Activated naive CD8-positive, alpha-beta T cell treated with anti-CD3 and anti-CD28 coated beads, Interleukin-2, amount 50 U/mL, for 16 hours (primary cell): Measurements from ENCODE around the gene MALT1.
"Not testable (repeated sequence)": the region's sequence is repeated elsewhere in the genome, so short reads cannot be mapped to it uniquely, and the experiment has no call there.

ENCODE experiments used
- DNase-seq: peaks from one replicate; pipeline ENCODE4 v3.0.0-alpha.2; 2020; ENCODE audit warnings: low read depth, low spot score

MALT1 gene, protein sequence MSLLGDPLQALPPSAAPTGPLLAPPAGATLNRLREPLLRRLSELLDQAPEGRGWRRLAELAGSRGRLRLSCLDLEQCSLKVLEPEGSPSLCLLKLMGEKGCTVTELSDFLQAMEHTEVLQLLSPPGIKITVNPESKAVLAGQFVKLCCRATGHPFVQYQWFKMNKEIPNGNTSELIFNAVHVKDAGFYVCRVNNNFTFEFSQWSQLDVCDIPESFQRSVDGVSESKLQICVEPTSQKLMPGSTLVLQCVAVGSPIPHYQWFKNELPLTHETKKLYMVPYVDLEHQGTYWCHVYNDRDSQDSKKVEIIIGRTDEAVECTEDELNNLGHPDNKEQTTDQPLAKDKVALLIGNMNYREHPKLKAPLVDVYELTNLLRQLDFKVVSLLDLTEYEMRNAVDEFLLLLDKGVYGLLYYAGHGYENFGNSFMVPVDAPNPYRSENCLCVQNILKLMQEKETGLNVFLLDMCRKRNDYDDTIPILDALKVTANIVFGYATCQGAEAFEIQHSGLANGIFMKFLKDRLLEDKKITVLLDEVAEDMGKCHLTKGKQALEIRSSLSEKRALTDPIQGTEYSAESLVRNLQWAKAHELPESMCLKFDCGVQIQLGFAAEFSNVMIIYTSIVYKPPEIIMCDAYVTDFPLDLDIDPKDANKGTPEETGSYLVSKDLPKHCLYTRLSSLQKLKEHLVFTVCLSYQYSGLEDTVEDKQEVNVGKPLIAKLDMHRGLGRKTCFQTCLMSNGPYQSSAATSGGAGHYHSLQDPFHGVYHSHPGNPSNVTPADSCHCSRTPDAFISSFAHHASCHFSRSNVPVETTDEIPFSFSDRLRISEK

DNA sequence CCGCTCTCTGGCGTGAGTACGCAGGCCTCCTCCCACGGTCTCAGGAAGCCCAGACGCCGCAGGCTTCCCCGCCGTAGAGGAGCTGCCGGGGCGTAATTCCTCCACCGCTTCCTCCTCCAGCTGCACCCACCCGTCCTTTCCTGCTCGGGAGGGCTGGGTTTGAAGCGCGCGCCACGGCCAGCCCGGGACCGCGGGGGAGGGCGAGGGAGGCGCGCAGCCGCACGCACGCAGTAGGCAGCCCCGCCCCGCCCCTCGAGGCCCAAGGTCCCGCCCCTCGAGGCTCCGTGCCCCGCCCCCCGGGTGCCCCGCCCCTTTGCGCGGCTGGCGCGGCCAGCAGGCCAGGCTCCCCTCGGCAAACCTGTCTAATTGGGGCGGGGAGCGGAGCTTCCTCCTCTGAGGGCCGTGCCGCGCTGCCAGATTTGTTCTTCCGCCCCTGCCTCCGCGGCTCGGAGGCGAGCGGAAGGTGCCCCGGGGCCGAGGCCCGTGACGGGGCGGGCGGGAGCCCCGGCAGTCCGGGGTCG lies at the start of gene MALT1:
TSS of gene MALT1 (plus strand) at position 355 of the 521 bp plus-strand sequence. CDS start 179 bp downstream, outside the sequence.
- peak; percentile 90 for DNase-seq

DNA sequence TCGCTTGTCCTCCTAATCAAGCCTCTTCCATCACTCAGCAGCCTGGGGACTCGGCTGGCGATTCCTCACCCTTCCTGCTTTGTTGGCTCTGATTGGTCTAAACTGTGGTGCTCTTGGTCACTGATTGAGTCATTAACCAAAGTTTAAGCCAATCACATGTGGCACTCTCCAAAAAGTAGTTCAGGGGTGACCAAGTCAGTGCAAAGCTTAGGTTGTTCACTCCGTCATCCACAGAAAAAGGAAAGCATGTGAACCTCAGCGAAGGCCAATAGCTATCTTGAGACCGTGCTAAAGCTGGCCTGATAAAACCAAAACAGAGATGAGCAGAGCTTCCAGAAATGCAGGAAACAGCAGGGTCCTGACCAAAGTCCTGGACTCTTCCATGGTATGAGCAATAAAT lies 47.3 kb upstream of the MALT1 start:
- DNase-seq = no peak

DNA sequence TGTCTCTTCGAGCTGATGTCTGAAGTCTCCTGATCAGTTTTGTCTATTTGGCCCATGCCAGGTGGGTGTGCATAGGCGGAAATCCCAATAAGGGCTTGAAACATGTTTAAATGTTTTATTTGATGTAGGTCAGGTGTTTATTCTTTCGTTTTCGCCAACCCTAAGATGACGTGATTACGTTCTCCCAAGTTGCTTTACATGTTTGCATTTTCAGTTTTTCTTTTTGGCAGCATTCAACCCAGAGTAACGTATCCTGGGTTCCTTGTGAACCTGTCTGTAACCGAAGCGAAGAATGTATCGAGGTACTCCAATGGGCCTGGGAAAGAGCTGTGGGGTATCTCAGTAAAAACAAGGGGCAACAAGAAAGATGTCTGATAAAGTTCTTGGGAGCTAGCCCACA lies 45.4 kb upstream of the MALT1 start:
- no peak for DNase-seq

DNA sequence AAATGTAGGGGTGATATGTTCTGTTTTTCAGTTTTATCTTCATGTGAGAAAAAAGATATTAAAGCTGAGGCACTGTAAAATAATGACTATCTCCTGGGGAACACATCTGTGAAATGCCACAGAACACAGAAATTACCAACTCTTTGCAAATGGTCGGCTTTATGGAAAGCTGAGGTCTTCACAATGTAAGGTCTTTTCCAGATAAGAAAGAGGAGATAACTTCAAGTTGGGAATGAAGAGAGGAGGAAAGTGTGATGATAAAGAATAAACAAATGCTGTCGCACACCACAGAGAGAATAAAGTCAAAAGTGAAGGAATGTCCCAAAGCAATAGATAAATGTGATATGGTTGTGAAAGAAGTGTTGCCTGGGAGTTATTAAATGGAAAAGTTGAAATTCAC lies 41.2 kb upstream of the MALT1 start:
- no peak for DNase-seq

DNA sequence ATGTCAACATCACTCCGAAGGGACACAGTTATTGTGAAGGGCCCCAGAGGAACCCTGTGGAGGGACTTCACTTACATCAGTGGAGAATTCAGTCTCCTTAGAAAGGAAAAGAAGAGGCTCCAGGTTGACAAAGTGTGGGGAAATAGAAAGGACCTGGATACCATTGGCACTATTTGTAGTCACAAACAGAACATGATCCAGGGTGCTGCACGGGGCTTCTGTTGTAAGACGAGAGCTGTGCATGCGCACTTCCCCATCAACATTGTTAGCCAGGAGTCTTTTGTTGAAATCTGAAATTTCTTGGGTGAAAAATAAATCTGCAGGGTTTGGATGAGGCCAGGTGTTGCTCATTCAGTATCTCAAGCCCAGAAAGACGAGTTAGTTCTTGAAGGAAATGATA lies 40.0 kb upstream of the MALT1 start:
- DNase-seq = no peak

DNA sequence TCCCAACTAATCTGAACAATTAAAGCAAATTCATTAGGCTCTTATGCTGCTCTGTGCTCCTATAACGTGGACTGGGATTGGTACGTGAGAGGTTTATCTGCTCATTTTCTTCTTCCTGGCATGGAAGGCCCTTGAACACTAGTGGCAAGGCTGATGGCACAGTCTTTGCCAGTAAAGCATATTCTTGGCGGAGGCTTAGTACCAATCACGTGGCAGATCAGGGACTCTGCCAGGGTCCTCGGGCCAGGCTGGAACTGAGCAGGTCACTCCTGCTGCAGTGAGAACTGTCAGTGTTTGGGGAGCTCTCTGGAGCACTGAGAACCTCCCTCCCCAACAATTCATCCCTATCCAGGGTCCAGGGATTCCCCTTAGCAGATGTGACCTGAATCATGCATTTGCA lies 38.7 kb upstream of the MALT1 start:
- DNase-seq = no peak

DNA sequence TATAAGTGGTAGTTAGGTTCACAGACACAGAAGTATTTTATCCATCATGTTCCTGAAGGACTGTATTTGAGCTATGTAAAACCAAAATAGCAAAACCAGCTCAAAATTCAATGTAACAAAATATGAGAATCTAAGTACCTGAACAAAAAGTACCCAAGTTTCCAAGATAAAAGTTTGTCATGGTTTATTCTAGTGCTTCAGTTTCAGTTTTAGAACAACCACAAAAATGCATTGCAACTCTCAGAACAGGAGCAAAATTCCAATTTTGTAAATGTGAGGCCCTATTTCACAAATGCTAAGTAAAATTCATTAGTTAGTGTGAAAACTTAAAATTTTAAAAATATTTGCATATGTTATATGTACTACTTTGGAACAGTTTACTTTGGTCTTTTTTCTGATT lies 37.4 kb upstream of the MALT1 start:
- DNase-seq = no peak

DNA sequence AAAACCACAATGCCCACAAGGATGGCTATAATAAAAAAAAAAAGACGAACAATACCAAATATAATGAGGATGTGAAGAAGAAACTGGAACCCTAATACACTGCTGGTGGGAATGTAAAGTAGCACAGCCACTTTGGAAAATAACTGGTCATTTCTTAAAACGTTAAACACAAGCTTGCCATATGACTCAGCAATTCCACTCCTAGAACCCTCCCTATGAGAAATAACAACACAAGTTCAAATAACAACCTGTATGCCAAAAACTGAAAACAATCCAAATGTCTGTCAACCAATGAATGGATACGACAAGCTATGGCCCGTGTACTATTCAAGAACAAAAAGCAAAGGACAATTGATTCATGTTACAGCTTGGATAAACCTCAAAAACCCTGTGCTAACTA lies 35.4 kb upstream of the MALT1 start:
- no peak for DNase-seq

DNA sequence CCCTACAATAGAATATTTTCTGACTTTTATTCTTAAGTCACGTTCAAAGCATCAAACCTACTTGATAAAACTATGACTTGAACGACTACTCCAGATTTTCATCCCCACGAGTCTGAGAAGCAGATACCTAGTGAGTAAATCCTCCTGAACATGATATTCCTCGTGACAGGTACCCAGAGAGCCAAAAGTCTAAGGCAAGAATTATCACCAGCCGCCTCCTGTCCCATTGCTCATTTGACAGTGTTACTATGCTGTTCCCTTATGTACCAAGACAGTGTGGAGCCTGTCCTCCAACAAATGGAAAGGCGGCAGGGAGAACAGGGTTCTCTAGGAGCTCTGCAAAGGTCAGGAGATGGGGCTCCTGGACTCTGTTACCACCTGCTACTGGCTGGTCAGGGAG lies 34.1 kb upstream of the MALT1 start:
- no peak for DNase-seq

DNA sequence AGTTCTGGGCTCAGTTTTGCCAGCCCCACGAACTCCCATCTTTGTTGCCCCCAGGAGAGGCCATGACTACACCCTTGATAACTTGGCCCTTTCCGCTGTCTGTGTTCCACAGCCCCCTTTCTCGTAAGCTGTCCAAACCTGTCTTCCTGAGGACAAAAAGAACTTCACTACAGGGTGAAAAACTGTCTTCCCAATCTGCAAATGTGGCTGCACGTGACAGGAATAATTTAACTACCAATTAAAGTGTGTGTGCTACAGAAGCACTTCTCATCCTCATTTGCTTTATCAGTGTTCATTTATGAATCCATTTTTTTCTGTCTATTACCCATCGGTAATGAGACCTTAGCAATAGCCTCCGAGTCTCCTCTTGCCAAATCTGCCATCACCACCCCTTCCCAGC lies 33.3 kb upstream of the MALT1 start:
- no peak for DNase-seq

DNA sequence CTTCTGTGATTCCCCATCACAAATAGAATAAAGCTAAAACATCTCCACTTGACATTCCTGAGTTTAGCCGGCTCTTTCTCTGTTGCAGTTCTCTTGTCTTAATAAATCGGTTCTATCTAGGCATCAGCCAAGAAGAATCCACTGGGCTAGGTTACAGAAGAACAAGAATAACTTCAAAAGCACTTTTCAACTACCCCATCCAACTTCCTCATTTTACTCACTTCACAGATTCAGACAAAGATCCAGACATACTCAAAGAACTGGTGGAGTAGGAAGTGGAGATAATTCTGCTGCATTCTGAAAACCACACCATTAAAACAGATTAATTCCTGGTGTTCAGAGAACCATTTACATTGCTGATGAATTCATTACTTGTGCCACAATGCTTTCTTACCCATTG lies 32.8 kb upstream of the MALT1 start:
- no peak for DNase-seq

DNA sequence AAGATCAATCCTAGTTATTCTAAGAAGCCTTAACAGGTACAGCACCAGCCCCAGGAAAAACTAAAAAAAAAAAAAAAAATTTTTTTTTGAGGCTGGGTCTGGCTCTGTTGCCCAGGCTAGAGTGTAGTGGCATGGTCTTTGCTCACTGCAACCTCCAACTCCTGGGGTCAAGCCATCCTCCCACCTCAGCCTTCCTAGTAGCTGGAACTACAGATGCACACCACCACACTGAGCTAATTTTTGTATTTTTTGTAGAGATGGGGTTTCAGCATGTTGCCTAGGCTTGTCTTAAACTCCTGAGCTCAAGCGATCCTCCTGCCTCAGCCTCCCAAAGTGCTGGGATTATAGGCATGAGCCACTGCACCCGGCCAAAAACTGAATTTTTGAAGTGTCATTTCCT lies 32.0 kb upstream of the MALT1 start:
- no peak for DNase-seq

DNA sequence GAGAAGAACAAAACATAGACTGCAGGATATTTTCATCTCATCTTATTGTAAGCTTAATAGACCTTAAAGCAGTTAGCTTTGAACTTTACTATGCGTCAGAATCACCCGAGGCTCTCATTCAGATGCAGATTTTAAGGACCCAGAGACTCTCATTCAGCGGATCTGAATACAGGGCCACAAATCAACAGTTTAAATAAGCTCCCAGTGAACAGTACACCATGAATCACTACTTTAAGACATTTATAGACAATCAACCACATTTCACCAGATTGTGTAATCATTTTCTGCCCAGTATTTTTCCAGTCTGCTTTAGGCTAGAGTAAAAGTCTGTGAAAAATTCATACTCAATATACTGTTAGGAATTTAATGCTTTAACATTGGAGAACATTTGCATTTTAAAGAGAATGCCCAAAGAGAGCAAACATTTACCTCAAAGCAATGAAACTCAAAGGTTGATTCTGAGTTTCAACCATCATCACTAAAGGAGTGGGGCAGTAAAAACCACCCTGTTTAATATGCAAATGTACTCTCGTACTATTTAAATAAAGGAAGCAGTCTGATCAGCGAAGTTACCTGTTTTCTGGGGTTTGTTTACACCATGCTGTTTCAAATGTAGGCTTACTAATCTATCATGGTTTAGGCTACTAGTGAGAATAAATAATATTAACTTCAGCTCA lies 31.4 kb upstream of the MALT1 start:
- no peak for DNase-seq

DNA sequence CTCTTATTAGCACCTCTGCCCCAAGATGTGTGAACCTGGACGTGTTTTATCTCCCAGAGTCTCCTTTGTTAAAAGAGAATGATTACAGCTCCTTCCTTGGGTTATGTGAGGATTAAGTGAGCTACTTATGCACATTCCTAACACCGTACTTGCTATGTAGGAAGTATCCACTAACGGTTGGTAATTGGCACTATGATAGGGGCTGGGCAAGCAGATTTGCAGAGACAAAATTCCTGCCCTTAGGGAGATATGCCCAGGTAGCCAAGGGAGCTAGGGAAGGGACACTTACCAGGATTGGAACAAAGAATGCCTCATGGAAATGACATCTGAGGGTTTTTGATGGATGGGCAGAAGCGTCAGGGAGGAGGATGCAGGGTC lies 30.8 kb upstream of the MALT1 start:
- DNase-seq = no peak

DNA sequence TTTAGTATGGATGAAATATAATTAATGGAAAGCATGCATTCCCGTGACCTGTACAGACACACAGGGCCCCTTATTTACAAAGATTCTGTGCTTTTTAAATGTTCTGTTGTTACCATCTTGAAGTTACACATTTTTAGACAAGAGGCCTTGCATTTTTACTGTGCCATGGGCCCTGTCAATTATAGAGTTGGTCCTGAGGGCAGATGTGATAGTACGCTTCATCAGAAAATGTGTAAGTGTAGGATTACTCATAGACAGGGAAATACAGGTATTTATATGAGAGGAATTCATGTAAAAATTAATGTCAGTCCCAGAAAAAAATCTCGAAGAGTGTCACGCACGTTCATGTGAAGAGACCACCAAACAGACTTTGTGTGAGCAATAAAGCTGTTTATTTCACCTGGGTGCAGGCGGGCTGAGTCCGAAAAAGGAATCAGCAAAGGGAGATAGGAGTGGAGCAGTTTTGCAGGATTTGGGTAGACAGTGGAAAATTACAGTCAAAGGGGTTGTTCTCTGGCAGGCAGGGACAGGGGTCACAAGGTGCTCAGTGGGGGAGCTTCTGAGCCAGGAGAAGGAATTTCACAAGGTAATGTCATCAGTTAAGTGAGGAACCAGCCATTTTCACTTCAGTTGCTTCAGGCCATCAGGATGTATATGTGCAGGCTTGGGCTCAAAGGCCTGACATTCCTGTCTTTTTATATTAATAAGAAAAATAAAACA lies 30.2 kb upstream of the MALT1 start:
- DNase-seq = no peak

DNA sequence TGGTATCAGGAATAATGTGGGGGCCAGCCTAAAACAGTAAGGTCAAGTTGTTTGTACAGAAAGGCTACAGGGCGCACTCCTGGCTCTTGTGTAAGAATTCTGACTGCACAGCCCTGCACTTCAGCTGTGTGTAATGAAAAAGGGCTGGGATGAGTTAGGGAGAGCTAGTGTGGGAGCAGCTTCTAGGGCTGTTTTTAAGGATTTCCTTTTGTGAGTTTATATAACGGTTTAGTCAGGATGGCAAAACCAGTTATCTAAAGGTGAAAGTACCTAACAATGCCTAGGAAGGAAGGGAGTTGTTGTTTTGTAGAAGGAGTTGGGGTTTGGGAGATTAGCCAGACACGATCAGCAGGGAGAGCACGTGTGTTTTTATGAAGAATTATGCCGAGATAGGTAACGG lies 27.7 kb upstream of the MALT1 start:
- not testable (repeated sequence) for DNase-seq

DNA sequence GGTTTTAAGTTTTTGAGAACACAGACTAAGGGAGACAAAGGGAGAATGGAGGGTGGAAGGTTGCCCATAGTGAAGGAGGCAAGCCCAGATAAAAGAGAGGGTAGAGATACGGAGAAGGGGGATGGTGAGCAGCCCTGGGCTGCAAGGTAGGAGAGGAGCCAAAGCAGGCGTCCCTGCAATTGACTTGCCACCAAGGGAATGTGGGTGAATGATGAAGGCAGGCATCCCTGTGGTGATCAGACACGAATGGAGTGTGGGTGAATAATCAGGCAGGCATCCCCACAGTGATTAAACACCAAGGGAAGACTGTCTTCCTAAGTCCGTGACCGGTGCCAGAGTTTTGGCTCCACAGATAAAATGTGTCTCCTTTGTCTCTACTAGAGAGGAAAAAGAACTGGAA lies 25.9 kb upstream of the MALT1 start:
- DNase-seq = no peak

DNA sequence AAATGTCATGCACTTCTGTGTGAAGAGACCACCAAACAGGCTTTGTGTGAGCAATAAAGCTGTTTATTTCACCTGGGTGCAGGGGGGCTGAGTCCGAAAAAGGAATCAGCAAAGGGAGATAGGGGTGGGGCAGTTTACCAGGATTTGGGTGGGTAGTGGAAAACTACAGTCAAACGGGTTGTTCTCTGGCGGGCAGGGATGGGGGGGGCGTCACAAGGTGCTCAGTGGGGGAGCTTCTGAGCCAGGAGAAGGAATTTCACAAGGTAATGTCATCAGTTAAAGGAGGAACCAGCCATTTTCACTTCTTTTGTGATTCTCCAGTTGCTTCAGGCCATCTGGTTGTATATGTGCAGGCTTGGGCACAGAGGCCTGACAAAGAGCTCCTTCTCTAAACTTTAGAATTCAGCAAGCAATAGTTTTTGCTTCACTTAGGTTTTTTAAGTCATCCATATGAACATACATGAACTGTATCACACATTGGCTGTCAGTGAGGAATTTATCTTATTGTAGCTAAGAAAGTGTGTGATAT lies 24.9 kb upstream of the MALT1 start:
- DNase-seq = no peak

DNA sequence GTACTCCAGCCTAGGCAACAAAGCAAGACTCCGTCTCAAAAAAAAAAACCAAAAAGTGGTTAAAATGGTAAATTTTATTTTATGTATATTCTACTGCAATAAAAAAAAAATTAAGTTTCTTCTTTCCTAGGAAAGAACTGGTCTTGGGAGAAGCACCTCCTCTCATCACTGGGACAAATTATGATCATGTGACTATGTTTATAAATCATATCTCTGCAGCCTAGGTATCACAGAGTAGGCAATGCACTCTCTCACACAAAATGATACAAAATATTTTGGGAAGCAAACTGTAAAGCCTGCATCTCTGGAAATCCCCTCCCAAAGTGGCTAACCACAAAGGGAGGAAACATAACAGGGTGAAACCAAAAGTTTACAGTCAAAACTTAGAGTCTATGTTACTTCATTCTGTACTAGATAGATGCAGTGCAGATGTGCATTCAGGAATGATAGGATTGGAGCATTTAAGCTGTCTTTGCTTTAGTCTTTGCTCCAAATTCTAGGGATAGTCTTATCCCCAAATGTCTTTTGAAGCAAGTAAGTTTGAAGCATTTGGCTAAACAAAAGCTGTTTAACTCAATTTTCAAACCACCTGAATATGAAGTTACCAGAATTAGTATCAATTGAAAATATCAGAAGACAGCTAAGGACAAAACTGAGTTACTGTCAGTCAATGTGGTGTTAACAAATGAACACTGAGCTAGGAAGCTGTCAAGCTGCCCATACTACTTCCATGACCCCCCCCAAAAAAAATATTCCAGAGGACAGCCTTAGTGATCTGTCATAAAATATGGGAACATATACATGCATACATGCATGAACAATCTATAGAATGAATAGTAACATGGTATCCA lies 21.1 kb upstream of the MALT1 start:
- DNase-seq = no peak

DNA sequence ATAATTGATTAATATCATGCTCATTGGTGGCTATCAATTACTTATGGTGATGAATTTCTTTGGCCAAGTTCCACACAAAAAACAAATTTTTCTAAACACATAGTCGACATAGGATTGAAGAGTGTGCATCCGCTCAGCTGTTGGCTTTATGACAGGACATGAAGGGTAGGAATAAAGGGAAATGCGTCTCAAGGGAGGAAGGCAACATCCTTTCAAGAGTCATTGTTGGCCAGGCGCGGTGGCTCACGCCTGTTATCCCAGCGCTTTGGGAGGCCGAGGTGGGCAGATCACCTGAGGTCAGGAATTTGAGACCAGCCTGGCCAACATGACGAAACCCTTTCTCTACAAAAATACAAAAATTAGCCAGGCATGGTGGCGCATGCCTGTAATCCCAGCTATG lies 20.4 kb upstream of the MALT1 start:
- not testable (repeated sequence) for DNase-seq
